IMR-90 (cell line): ENCODE results near the gene HS3ST1.

Source experiments
- CEBPB ChIP-seq: IDR thresholded peaks from 2 replicates; pipeline ENCODE4 v1.6.1; 2012; ENCODE audit warnings: low read depth, low read length, improper control_type of control experiment
- CTCF ChIP-seq: conservative IDR thresholded peaks from 2 replicates; pipeline ENCODE4 v1.5.1; 2012; ENCODE audit warnings: mild to moderate bottlenecking, low read depth, low read length, improper control_type of control experiment
- POLR2A ChIP-seq: IDR thresholded peaks from 2 replicates; pipeline ENCODE4 v1.6.1; 2012; ENCODE audit warnings: mild to moderate bottlenecking, low read depth, low read length
- SMC3 ChIP-seq: fragments of 150-350 bp; IDR thresholded peaks from 2 replicates; pipeline ENCODE4 v1.6.1; 2016; ENCODE audit warnings: low read depth, mild to moderate bottlenecking, antibody characterized with exemption, low read length, moderate library complexity

- TF ChIP-seq CEBPB (no peak), POLR2A (no peak), CTCF (no peak), SMC3 (no peak)
Observed at GRCh38 chr4:11418610-11419009, 10.1 kb downstream of the HS3ST1 start.
